Nephron progenitor cell (in vitro differentiated cells): ENCODE measurements around the gene FAM221B.

Experiments used
- DNase-seq: peaks from one replicate; pipeline ENCODE4 v3.0.0; 2021
- H3K27ac Mint-ChIP-seq: 2 replicates; pipeline ENCODE4 v1.8.0; 2021; ENCODE audit warnings: mild to moderate bottlenecking, moderate library complexity, mixed read lengths
- H3K27me3 Mint-ChIP-seq: 2 replicates; pipeline ENCODE4 v1.8.0; 2021; ENCODE audit warnings: mild to moderate bottlenecking, low read depth, mixed read lengths; ENCODE audit not compliant: poor library complexity
- H3K36me3 Mint-ChIP-seq: 2 replicates; pipeline ENCODE4 v1.8.0; 2021; ENCODE audit warnings: low read depth, mixed read lengths
- H3K4me1 Mint-ChIP-seq: 2 replicates; pipeline ENCODE4 v1.8.0; 2021; ENCODE audit warnings: mixed read lengths
- H3K4me3 Mint-ChIP-seq: 2 replicates; pipeline ENCODE4 v1.8.0; 2021; ENCODE audit warnings: mild to moderate bottlenecking, moderate library complexity, mixed read lengths
- H3K9me3 Mint-ChIP-seq: 2 replicates; pipeline ENCODE4 v1.8.0; 2021; ENCODE audit warnings: mild to moderate bottlenecking, moderate library complexity, mixed read lengths
- CTCF ChIP-seq: fragments of 200-600 bp; sonication (generic); IDR thresholded peaks from 2 replicates; pipeline ENCODE4 v1.5.0; 2021; ENCODE audit warnings: antibody characterized with exemption

FAM221B gene

GRCh38 chr9:35852876-35853865, 24.6 kb upstream of the FAM221B start:
- no peak for TF ChIP-seq CTCF
- peaks cover 10% of the 10 kb centered on the region for H3K27me3 Mint-ChIP-seq
- no peak overlapping the region for H3K27ac Mint-ChIP-seq
- H3K4me1 Mint-ChIP-seq, result no peaks in the 10 kb centered on the region
- H3K36me3 Mint-ChIP-seq, result peaks cover 17% of the 10 kb centered on the region
- H3K4me3 Mint-ChIP-seq, result no peak overlapping the region
- H3K9me3 Mint-ChIP-seq, result no peaks in the 10 kb centered on the region
- DNase-seq, result no peak

GRCh38 chr9:35852267-35852815, 23.8 kb upstream of the FAM221B start:
- H3K36me3 Mint-ChIP-seq, result peaks cover 25% of the 10 kb centered on the region
- no peaks in the 10 kb centered on the region for H3K4me1 Mint-ChIP-seq
- no peak overlapping the region for H3K4me3 Mint-ChIP-seq
- no peak overlapping the region for H3K27ac Mint-ChIP-seq
- no peak for DNase-seq
- peaks cover 16% of the 10 kb centered on the region for H3K27me3 Mint-ChIP-seq
- no peak for TF ChIP-seq CTCF
- no peaks in the 10 kb centered on the region for H3K9me3 Mint-ChIP-seq

- DNase-seq, result no peak
- Mint-ChIP-seq H3K36me3 (peaks cover 51% of the 10 kb centered on the region), H3K27ac (no peak overlapping the region), H3K27me3 (peaks cover 52% of the 10 kb centered on the region), H3K9me3 (no peaks in the 10 kb centered on the region), H3K4me3 (no peak overlapping the region), H3K4me1 (peaks cover 7% of the 10 kb centered on the region)
- no peak for TF ChIP-seq CTCF
Measured at GRCh38 chr9:35847792-35848572, 19.4 kb upstream of the FAM221B start.

GRCh38 chr9:35845824-35846771, 17.6 kb upstream of the FAM221B start:
- H3K36me3 Mint-ChIP-seq, result peaks cover 44% of the 10 kb centered on the region
- H3K4me3 Mint-ChIP-seq, result peak overlapping the region; percentile 48
- DNase-seq, result peak; percentile 24
- no peak overlapping the region for H3K27ac Mint-ChIP-seq
- peaks cover 7% of the 10 kb centered on the region for H3K4me1 Mint-ChIP-seq
- H3K27me3 Mint-ChIP-seq, result peaks cover 45% of the 10 kb centered on the region
- H3K9me3 Mint-ChIP-seq, result no peaks in the 10 kb centered on the region
- no peak for TF ChIP-seq CTCF

GRCh38 chr9:35844628-35845270, 16.2 kb upstream of the FAM221B start:
- TF ChIP-seq CTCF, result no peak
- no peaks in the 10 kb centered on the region for H3K9me3 Mint-ChIP-seq
- peaks cover 44% of the 10 kb centered on the region for H3K36me3 Mint-ChIP-seq
- no peak overlapping the region for H3K4me3 Mint-ChIP-seq
- peaks cover 45% of the 10 kb centered on the region for H3K27me3 Mint-ChIP-seq
- H3K4me1 Mint-ChIP-seq, result peaks cover 7% of the 10 kb centered on the region
- no peak overlapping the region for H3K27ac Mint-ChIP-seq
- DNase-seq, result no peak
